ENCODE measurements around the gene SIX6.

The SIX6 gene

GRCh38 chr14:60514741-60515491 is 6.0 kb downstream of the SIX6 start:
- DNase-seq = no peak

DNA sequence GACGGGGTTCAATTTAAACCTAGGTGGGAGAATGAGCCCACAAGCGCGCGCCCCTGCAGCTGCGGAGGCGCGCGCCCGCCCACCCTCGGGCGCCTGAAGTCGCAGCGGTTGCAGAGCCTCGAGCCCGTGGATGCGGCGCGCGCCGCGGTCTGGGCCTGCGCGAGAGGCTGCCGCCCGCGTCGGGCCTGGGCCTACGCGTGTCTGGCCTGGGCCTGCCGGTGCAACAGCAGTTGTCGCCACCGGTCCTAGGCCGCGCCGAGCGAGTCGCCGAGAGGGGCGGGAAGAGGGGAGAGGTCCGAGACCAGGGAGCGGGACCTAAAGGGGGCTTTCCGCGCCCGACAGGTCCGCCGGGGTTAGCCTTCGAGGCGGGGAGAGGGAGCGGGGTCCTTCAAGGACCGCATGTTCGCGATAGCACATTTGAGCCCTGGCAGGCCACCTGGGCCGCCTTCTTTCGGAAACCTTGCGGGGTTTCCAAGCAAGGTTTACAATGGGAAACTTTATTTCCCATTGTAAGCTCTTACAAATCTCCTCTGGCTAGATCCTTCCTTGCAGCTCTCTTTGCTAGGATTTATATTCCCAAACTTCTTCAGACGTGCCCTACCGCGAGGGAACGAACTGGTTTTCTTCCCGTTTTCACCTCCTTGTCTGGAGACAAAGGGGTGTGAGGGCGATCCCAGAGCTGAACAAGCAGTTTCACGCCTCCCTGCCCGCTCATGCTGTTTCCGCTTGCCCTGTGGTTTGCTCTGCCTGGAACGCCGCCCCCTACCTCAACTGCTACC is 6.8 kb downstream of the SIX6 start:
- no peak for DNase-seq

DNA sequence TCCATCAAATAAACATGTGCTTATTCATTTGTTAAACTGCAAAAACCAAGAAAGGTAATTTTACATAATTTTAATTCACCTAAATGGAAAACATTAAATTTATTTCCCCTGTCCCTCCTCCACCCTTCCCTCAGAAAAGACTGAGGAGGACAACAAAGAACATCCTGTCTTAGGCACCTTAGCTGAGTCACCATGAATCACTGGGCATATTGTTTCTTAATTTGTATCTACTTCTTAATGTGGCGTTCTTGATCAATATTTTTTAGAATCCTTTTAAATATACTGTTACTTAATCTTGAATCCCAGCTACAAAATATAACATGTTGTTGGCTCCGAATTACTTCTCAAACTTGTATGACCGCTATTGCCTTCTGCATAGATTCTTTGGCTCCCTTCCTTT is 23.5 kb downstream of the SIX6 start:
- no peak for DNase-seq

DNA sequence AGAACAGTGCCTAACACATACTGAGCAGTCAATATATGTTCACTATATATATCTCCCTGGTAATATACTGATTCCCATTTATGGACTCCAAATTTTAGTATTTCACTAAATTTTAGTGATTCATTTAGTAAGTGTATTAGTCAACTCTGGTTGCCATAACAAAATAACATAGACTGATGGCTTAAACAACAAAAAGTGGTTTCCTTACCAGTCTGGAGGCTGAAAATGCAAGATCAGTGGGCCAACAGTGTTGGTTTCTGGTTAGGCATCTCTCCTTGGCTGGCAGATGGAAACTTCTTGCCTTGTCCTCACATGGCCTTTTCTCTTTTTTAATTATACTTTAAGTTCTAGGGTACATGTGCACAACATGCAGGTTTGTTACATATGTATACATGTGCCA is 28.7 kb downstream of the SIX6 start:
- no peak for DNase-seq

GRCh38 chr14:60544659-60545058 is 35.7 kb downstream of the SIX6 start:
- DNase-seq = no peak

GRCh38 chr14:60553808-60554207 is 44.9 kb downstream of the SIX6 start:
- DNase-seq = no peak

DNA sequence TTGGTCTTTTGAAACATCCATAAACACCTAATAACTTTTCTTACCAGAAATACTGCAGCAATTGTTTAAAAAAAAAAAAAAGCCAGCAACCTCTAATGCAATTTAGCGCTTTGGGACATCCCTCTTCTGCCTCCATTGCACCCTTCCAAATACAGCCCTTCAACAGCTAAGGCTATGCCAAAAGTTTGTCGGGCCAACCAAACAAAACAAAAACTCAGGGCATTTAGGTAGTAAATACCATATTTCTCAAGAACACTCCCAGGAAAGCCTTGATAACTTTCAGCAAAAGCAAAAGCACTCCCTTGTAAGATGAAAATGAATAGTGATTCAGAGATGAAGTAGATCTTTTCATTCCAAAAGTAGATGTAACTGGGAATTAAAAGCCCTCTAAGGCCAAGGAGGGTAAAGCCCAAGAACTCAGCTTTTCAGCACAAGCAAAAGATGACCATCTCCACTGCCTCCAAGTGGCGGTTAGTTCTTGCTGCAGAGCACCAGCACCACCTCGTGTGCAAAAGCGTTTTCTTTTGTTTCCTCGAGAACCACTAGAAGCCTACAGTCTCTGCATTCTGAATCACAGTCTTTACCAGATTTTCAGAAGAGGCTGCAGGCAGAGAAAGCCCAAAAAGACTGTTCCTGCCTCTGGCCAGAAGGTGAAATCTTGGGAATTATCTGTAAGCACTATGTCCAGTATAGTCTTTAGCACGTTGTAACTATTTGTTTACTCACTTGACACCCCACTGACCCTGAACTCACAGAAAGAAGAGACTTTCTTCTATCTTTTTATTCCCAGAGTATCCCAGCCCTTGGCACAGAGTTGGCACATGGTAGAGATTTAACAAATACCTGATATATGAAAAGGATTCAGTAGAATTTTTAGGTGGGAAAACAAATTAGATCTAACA is 53.1 kb downstream of the SIX6 start:
- peak; percentile 61 for DNase-seq

All from NCI-H226 (cell line).